HEK293 (cell line): ENCODE results near the gene SLC35E3.
"Not testable (repeated sequence)": the region's sequence is repeated elsewhere in the genome, so short reads cannot be mapped to it uniquely, and the experiment has no call there.

ENCODE experiments used
- MYNN ChIP-seq: fragments of 450-650 bp; formaldehyde crosslinking; IDR thresholded peaks from 2 replicates; pipeline ENCODE4 v1.5.1; 2016; ENCODE audit warnings: missing biosample characterization, missing genetic modification characterization, borderline replicate concordance
- ZNF624 ChIP-seq: fragments of 450-650 bp; formaldehyde crosslinking; IDR thresholded peaks from 2 replicates; pipeline ENCODE4 v1.5.1; 2017; ENCODE audit warnings: missing biosample characterization, missing genetic modification characterization
- ZNF777 ChIP-seq: fragments of 450-650 bp; formaldehyde crosslinking; IDR thresholded peaks from 2 replicates; pipeline ENCODE4 v1.5.1; 2017; ENCODE audit warnings: missing biosample characterization, missing genetic modification characterization, borderline replicate concordance
- TF ChIP-seq, protein P1 (sequence below): fragments of 450-650 bp; formaldehyde crosslinking; IDR thresholded peaks from 2 replicates; pipeline ENCODE4 v1.5.1; 2017; ENCODE audit warnings: missing biosample characterization, missing genetic modification characterization
- TF ChIP-seq, protein P2 (sequence below): fragments of 450-650 bp; formaldehyde crosslinking; IDR thresholded peaks from 2 replicates; pipeline ENCODE4 v1.5.1; 2016; ENCODE audit warnings: missing biosample characterization, missing genetic modification characterization
- TF ChIP-seq, protein P3 (sequence below): fragments of 450-650 bp; formaldehyde crosslinking; IDR thresholded peaks from 2 replicates; pipeline ENCODE4 v1.5.1; 2016; ENCODE audit warnings: missing biosample characterization, missing genetic modification characterization

DNA sequence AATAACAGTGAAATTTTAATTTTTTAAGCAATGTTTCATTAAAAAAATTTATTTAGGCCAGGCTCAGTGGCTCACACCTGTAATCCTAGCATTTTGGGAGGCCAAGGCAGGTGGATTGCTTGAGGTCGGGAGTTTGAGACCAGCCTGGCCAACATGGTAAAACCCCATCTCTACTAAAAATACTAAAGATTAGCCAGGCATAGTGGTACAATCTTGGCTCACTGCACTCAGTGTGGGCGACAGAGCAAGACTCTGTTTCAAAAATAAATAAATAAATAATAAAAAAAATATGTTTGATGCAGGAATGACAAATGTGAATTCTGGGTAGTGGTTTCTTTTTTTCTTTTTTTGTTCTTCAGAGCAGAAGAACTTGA lies 56.4 kb downstream of the SLC35E3 start:
- TF ChIP-seq MYNN; ZNF624; ZNF777 (tag by site-specific recombination): not testable (repeated sequence)
- TF ChIP-seq, protein P1, sequence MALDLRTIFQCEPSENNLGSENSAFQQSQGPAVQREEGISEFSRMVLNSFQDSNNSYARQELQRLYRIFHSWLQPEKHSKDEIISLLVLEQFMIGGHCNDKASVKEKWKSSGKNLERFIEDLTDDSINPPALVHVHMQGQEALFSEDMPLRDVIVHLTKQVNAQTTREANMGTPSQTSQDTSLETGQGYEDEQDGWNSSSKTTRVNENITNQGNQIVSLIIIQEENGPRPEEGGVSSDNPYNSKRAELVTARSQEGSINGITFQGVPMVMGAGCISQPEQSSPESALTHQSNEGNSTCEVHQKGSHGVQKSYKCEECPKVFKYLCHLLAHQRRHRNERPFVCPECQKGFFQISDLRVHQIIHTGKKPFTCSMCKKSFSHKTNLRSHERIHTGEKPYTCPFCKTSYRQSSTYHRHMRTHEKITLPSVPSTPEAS (tag by site-specific recombination): not testable (repeated sequence)
- TF ChIP-seq, protein P2, sequence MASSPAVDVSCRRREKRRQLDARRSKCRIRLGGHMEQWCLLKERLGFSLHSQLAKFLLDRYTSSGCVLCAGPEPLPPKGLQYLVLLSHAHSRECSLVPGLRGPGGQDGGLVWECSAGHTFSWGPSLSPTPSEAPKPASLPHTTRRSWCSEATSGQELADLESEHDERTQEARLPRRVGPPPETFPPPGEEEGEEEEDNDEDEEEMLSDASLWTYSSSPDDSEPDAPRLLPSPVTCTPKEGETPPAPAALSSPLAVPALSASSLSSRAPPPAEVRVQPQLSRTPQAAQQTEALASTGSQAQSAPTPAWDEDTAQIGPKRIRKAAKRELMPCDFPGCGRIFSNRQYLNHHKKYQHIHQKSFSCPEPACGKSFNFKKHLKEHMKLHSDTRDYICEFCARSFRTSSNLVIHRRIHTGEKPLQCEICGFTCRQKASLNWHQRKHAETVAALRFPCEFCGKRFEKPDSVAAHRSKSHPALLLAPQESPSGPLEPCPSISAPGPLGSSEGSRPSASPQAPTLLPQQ (tag by site-specific recombination): not testable (repeated sequence)
- TF ChIP-seq, protein P3, sequence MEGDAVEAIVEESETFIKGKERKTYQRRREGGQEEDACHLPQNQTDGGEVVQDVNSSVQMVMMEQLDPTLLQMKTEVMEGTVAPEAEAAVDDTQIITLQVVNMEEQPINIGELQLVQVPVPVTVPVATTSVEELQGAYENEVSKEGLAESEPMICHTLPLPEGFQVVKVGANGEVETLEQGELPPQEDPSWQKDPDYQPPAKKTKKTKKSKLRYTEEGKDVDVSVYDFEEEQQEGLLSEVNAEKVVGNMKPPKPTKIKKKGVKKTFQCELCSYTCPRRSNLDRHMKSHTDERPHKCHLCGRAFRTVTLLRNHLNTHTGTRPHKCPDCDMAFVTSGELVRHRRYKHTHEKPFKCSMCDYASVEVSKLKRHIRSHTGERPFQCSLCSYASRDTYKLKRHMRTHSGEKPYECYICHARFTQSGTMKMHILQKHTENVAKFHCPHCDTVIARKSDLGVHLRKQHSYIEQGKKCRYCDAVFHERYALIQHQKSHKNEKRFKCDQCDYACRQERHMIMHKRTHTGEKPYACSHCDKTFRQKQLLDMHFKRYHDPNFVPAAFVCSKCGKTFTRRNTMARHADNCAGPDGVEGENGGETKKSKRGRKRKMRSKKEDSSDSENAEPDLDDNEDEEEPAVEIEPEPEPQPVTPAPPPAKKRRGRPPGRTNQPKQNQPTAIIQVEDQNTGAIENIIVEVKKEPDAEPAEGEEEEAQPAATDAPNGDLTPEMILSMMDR (tag by site-specific recombination): not testable (repeated sequence)
